Panc1 (cell line): ENCODE data around the gene SRMS. TPM values are rescaled to one million over a fixed set of nuclear protein-coding genes. Genes with fewer than 3 reads are reported as not detected.

Source experiments
- ATAC-seq: fragments of 200-7000 bp; cut with Tn5 transposase; 2 replicates; pipeline ENCODE4 v1.9.1; 2020; ENCODE audit warnings: mild to moderate bottlenecking, moderate library complexity
- BruUV-seq: library from RNA; stranded (reverse); fragments of 400-500 nt; replicated peaks from 2 replicates; lab custom pipeline; 2021; lab: Mats Ljungman, UMichigan
- CTCF ChIA-PET: fragments of 300-600 bp; sonication (Branson Sonifier 250); formaldehyde crosslinking; loops from one replicate; lab custom pipeline; 2022; ENCODE audit warnings: antibody characterized with exemption; lab: Charles Lee
- POLR2A ChIA-PET: fragments of 300-600 bp; sonication (Branson Sonifier 250); formaldehyde crosslinking; loops from one replicate; lab custom pipeline; 2022; ENCODE audit warnings: antibody characterized with exemption; lab: Charles Lee
- DNase-seq: peaks from one replicate; pipeline ENCODE4 v3.0.0-alpha.2; 2010; ENCODE audit warnings: low read depth, low spot score
- H3K27ac ChIP-seq: 2 replicates; pipeline ENCODE4 v1.5.1; 2011; ENCODE audit warnings: mild to moderate bottlenecking, low read length, inconsistent platforms
- H3K27me3 ChIP-seq: fragments of 200-500 bp; sonication (Bioruptor generic); 2 replicates; pipeline ENCODE4 v1.6.0; 2014; ENCODE audit warnings: low read length, inconsistent platforms; ENCODE audit not compliant: control insufficient read depth, insufficient read depth
- H3K36me3 ChIP-seq: fragments of 200-500 bp; sonication (Bioruptor generic); 2 replicates; pipeline ENCODE4 v1.5.1; 2014; ENCODE audit warnings: inconsistent platforms, mild to moderate bottlenecking, low read length, moderate library complexity; ENCODE audit not compliant: control insufficient read depth, insufficient read depth
- H3K4me1 ChIP-seq: 2 replicates; pipeline ENCODE4 v1.5.1; 2011; ENCODE audit warnings: inconsistent platforms, mild to moderate bottlenecking, low read length, moderate library complexity; ENCODE audit not compliant: control insufficient read depth, insufficient read depth
- H3K4me3 ChIP-seq, 2 experiments: 2 replicates each; pipeline ENCODE4 v1.5.1; 2011 to 2012; ENCODE audit warnings: low read depth in 2 of 2, low read length in 2 of 2, mild to moderate bottlenecking in 2 of 2, inconsistent platforms in 1 of 2, moderate library complexity in 1 of 2
- H3K9me3 ChIP-seq: fragments of 200-500 bp; sonication (Bioruptor generic); 2 replicates; pipeline ENCODE4 v1.5.1; 2014; ENCODE audit warnings: low read depth, mild to moderate bottlenecking, inconsistent platforms, low read length, moderate library complexity; ENCODE audit not compliant: control insufficient read depth, insufficient read depth
- POLR2AphosphoS5 ChIP-seq: IDR thresholded peaks from 2 replicates; pipeline ENCODE4 v1.6.1; 2012; ENCODE audit warnings: mild to moderate bottlenecking, low read depth, low read length, moderate library complexity
- SIN3A ChIP-seq: IDR thresholded peaks from 2 replicates; pipeline ENCODE4 v1.6.1; 2012; ENCODE audit warnings: low read depth, mild to moderate bottlenecking, low read length, moderate library complexity, borderline replicate concordance; ENCODE audit not compliant: insufficient read depth
- TCF7L2 ChIP-seq: IDR thresholded peaks from 2 replicates; pipeline ENCODE4 v1.6.1; 2011; ENCODE audit warnings: mild to moderate bottlenecking, low read depth, low read length, inconsistent platforms
- in situ Hi-C: cut with HindIII; loops from 2 replicates; pipeline ENCODE4 v1.10.0; 2016; ENCODE audit warnings: low sequenced_read_pairs, low pct_unique_long_range_greater_than_20kb
- intact Hi-C: fragments of 100-400 bp; cut with micrococcal nuclease; formaldehyde crosslinking; loops from one replicate; pipeline ENCODE4 v1.10.0; 2022; ENCODE audit not compliant: unreplicated experiment
- total RNA-seq: library from RNA; stranded (reverse); gene quantifications from one replicate; pipeline ENCODE4 v1.2.1, GENCODE V29; 2021; ENCODE audit not compliant: unreplicated experiment
- TF ChIP-seq, protein P1 (sequence below): fragments of 450-650 bp; IDR thresholded peaks from 2 replicates; pipeline ENCODE4 v1.5.1; 2017; ENCODE audit warnings: mild to moderate bottlenecking
- TF ChIP-seq, protein P2 (sequence below), 2 experiments: IDR thresholded peaks; 2 replicates each; pipeline ENCODE4 v1.6.1; 2011 to 2012; ENCODE audit warnings: low read depth in 2 of 2, control low read depth in 1 of 2, low read length in 1 of 2, mild to moderate bottlenecking in 1 of 2, moderate library complexity in 1 of 2; ENCODE audit not compliant: insufficient read depth in 1 of 2

The SRMS gene
- total RNA-seq, 1 experiment from 2014 or later = not detected

DNA sequence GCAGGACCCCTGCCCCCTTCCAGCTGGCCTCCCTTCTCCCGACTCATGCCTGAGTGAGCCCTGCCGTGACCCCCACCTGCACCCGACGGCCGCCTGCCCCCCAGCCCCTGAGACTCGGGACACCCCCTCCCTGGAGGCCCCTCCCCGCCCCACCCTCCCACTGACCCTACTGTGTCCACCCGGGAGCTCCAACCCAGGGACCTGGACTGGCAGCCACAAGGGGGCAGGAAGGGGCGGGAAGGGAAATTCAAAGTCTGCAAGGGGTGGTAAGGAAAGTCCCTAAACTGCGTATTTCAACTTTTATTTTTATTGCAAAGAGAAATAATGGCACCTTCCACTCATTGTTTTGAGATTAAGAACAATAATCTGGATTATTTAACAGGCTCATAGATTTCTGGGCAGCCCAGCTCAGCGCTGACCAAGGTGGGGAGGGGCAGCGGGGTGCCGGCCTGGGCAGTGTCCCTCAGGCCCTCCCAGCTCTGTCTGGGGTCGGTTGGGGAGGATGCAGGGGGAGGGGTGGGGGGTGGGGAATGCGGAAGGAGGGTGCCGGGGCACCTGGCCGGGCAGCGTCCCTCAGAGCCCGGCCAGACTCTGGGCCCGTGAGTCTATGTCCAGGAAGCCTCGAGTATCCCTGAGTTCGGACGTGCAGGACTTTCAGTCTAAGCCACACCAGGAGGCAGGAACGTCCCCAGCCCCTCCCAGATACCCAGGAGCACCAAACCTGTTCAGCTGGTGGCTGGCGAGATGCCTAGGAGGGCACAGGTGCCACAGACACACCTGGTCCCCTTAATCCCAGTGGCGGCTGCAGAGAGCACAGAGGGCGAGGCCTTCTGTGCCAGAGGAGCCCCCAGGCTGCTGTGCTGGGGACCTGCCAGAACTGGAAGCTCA is 9.1 kb downstream of the SRMS start:
- no peaks in the 10 kb centered on the region for H3K9me3 ChIP-seq
- intact Hi-C loops (no loop called here), in situ Hi-C loops (loop anchor here (10.0 kb wide), 1 partner anchor 56 kb away; no protein-coding TSS in a partner anchor)
- no peaks in the 10 kb centered on the region for H3K36me3 ChIP-seq
- CTCF ChIA-PET = interaction anchor here (0.6 to 3.1 kb wide), 14 partner anchors 51 to 619 kb away, joined by 3 to 14 read pairs (median 4); partner anchors contain the start of genes CHRNA4, LIME1 and UCKL1
- H3K27me3 ChIP-seq = no peaks in the 10 kb centered on the region
- peaks cover 17% of the 10 kb centered on the region for H3K4me1 ChIP-seq
- no TSS peak for BruUV-seq
- no peak for TF ChIP-seq TCF7L2
- TF ChIP-seq, protein P1, sequence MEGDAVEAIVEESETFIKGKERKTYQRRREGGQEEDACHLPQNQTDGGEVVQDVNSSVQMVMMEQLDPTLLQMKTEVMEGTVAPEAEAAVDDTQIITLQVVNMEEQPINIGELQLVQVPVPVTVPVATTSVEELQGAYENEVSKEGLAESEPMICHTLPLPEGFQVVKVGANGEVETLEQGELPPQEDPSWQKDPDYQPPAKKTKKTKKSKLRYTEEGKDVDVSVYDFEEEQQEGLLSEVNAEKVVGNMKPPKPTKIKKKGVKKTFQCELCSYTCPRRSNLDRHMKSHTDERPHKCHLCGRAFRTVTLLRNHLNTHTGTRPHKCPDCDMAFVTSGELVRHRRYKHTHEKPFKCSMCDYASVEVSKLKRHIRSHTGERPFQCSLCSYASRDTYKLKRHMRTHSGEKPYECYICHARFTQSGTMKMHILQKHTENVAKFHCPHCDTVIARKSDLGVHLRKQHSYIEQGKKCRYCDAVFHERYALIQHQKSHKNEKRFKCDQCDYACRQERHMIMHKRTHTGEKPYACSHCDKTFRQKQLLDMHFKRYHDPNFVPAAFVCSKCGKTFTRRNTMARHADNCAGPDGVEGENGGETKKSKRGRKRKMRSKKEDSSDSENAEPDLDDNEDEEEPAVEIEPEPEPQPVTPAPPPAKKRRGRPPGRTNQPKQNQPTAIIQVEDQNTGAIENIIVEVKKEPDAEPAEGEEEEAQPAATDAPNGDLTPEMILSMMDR = peak; percentile 82
- POLR2A ChIA-PET = interaction anchor here (0.6 to 1.4 kb wide), 3 partner anchors 18 to 373 kb away, joined by 5 to 16 read pairs (median 5); partner anchors contain the start of gene PPDPF
- H3K4me3 ChIP-seq = peak overlapping the region; percentile 46 to 70
- H3K27ac ChIP-seq = peak overlapping the region; percentile 88
- DNase-seq = no peak
- peak; percentile 59 for ATAC-seq

DNA sequence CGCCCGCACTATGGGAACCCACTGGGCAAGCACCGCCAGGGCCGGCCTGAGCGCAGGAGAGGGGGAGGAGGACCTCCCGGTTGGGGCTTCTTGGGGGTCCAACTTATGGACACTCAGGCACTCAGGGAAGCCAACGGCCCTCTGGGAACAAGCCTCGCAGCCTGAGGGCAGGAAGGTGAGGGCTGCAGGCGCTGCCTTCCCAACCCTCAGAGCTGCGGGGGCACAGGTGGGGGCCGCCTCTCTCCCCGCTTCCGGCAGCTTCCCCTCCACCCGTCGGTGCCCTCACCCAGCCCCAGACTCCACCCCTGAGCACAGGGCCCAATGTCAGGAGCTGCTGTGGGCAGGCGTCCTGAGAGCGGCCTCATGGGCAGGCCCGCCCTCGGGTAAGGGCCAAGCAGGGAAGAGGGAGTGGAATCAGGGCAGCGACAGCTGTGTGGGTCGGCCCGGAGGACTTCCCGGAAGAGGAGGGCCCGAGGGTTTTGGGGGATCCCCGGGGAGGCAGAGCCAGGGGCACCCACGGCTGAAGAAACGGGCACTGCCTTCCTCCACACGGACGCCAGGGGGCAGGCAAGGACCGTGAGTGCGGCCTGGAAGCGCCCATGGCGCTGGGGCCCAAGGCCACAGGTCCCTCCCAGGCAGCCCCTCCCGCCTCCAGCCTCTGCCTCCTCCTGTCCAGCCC is 9.9 kb downstream of the SRMS start:
- DNase-seq (peak; percentile 90), ATAC-seq (peak; percentile 93)
- Histone ChIP-seq H3K4me3 (peak overlapping the region; percentile 46 to 70), H3K27me3 (no peaks in the 10 kb centered on the region), H3K9me3 (no peaks in the 10 kb centered on the region), H3K27ac (peak overlapping the region; percentile 88), H3K4me1 (peaks cover 17% of the 10 kb centered on the region), H3K36me3 (no peaks in the 10 kb centered on the region)
- CTCF ChIA-PET = interaction anchor here (0.5 to 3.1 kb wide), 13 partner anchors 17 to 620 kb away, joined by 3 to 14 read pairs (median 3); partner anchors contain the start of genes PPDPF and UCKL1
- in situ Hi-C loops = loop anchor here (10.0 kb wide), 1 partner anchor 57 kb away; no protein-coding TSS in a partner anchor
- BruUV-seq = no TSS peak
- TF ChIP-seq, protein P1 = peak; percentile 95
- no peak for TF ChIP-seq TCF7L2
- TF ChIP-seq, protein P2, sequence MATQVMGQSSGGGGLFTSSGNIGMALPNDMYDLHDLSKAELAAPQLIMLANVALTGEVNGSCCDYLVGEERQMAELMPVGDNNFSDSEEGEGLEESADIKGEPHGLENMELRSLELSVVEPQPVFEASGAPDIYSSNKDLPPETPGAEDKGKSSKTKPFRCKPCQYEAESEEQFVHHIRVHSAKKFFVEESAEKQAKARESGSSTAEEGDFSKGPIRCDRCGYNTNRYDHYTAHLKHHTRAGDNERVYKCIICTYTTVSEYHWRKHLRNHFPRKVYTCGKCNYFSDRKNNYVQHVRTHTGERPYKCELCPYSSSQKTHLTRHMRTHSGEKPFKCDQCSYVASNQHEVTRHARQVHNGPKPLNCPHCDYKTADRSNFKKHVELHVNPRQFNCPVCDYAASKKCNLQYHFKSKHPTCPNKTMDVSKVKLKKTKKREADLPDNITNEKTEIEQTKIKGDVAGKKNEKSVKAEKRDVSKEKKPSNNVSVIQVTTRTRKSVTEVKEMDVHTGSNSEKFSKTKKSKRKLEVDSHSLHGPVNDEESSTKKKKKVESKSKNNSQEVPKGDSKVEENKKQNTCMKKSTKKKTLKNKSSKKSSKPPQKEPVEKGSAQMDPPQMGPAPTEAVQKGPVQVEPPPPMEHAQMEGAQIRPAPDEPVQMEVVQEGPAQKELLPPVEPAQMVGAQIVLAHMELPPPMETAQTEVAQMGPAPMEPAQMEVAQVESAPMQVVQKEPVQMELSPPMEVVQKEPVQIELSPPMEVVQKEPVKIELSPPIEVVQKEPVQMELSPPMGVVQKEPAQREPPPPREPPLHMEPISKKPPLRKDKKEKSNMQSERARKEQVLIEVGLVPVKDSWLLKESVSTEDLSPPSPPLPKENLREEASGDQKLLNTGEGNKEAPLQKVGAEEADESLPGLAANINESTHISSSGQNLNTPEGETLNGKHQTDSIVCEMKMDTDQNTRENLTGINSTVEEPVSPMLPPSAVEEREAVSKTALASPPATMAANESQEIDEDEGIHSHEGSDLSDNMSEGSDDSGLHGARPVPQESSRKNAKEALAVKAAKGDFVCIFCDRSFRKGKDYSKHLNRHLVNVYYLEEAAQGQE (IDR thresholded peaks at IDR 0.05; ENCODE audit: insufficient read depth in 1 of 2, low read depth in 2 of 2, low read length in 1 of 2) = 0 out of 4 replicates have a peak, but pooled peaks of 1 of the 2 experiments have one; percentile 60
- peak; percentile 60; the same call in 1 of the 2 replicates for TF ChIP-seq SIN3A
- peak; percentile 59 for TF ChIP-seq POLR2AphosphoS5
- POLR2A ChIA-PET = interaction anchor here (0.6 to 1.4 kb wide), 3 partner anchors 17 to 374 kb away, joined by 5 to 16 read pairs (median 5); partner anchors contain the start of gene PPDPF
- intact Hi-C loops = no loop called here
